MCF 10A (cell line): ENCODE measurements around the gene CDC25C. TPM values are rescaled to one million over a fixed set of nuclear protein-coding genes. Genes with fewer than 3 reads are reported as not detected.
"Not testable (repeated sequence)": the region's sequence is repeated elsewhere in the genome, so short reads cannot be mapped to it uniquely, and the experiment has no call there.

Source experiments
- BruUV-seq: library from RNA; stranded (reverse); fragments of 400-500 nt; replicated peaks from 2 replicates; lab custom pipeline; 2021; lab: Mats Ljungman, UMichigan
- CTCF ChIA-PET: fragments of 300-600 bp; sonication (Branson Sonifier 250); formaldehyde crosslinking; extraction: SDS; loops from one replicate; lab custom pipeline; 2021; ENCODE audit warnings: antibody characterized with exemption, inconsistent platforms; lab: Yijun Ruan, JAX
- POLR2A ChIA-PET: fragments of 300-600, 350-650 bp; sonication (Branson Sonifier 250); formaldehyde crosslinking; extraction: SDS; loops from one replicate; lab custom pipeline; 2020; ENCODE audit warnings: antibody characterized with exemption, inconsistent platforms; lab: Yijun Ruan, JAX
- DNase-seq: peaks from one replicate; pipeline ENCODE4 v3.0.0-alpha.2; 2018; ENCODE audit not compliant: unreplicated experiment
- H3K27ac Mint-ChIP-seq: one replicate; pipeline ENCODE4 v1.8.0; 2022; ENCODE audit warnings: mild to moderate bottlenecking, low read depth, mixed read lengths; ENCODE audit not compliant: unreplicated experiment
- H3K27me3 Mint-ChIP-seq: one replicate; pipeline ENCODE4 v1.8.0; 2022; ENCODE audit warnings: mixed read lengths; ENCODE audit not compliant: insufficient read depth, unreplicated experiment
- H3K36me3 Mint-ChIP-seq: one replicate; pipeline ENCODE4 v1.8.0; 2022; ENCODE audit warnings: mild to moderate bottlenecking, moderate library complexity, mixed read lengths; ENCODE audit not compliant: insufficient read depth, unreplicated experiment
- H3K4me1 Mint-ChIP-seq: one replicate; pipeline ENCODE4 v1.8.0; 2022; ENCODE audit warnings: mixed read lengths; ENCODE audit not compliant: insufficient read depth, unreplicated experiment
- H3K4me3 Mint-ChIP-seq: one replicate; pipeline ENCODE4 v1.8.0; 2022; ENCODE audit warnings: mild to moderate bottlenecking, moderate library complexity, mixed read lengths; ENCODE audit not compliant: unreplicated experiment
- H3K9me3 Mint-ChIP-seq: one replicate; pipeline ENCODE4 v1.8.0; 2022; ENCODE audit warnings: mixed read lengths; ENCODE audit not compliant: unreplicated experiment
- intact Hi-C: fragments of 100-400 bp; cut with micrococcal nuclease; formaldehyde crosslinking; loops from 2 replicates; pipeline ENCODE4 v1.14.1; 2022
- total RNA-seq: library from RNA; stranded (reverse); gene quantifications from 2 replicates; pipeline ENCODE4 v1.2.3, GENCODE V29; 2022
- TF ChIP-seq, protein P1 (sequence below): fragments of 200-600 bp; IDR thresholded peaks from one replicate; pipeline ENCODE4 v1.8.0; 2022; ENCODE audit warnings: antibody characterized with exemption, mild to moderate bottlenecking; ENCODE audit not compliant: unreplicated experiment

The CDC25C gene
- total RNA-seq, 1 experiment from 2014 or later, result 12.2 TPM

DNA sequence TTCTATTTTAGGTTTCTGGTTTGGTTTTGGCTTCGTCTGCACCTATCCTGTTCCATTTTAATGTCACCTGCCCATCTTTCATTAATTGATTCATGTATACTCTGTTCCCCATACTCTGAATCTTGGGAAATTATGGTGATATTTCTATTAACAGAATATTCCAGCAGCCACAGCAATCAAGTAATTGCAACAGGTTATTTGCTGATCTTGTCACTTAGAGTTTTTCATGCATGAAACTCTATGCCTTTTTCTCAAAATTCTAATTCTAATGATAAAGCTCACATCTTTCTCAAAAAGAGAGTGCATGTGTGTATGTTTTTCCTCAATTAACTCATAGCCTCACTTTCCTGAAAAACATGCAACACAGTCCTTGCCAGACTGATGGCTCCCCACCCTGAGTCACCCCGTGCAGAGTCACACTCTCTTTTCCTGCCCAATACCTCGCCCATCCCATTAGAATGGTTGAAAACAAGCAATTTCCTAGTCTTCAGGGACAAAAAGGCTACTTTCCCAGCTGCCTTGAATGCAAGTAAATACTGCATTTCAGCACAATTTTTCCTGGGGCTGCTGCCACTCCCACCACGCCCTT, 72.8 kb downstream of the CDC25C start:
- CTCF ChIA-PET, result interaction anchor here (0.7 to 1.5 kb wide), 2 partner anchors 11 to 425 kb away, joined by 3 read pairs; no protein-coding TSS in a partner anchor
- TF ChIP-seq, protein P1, sequence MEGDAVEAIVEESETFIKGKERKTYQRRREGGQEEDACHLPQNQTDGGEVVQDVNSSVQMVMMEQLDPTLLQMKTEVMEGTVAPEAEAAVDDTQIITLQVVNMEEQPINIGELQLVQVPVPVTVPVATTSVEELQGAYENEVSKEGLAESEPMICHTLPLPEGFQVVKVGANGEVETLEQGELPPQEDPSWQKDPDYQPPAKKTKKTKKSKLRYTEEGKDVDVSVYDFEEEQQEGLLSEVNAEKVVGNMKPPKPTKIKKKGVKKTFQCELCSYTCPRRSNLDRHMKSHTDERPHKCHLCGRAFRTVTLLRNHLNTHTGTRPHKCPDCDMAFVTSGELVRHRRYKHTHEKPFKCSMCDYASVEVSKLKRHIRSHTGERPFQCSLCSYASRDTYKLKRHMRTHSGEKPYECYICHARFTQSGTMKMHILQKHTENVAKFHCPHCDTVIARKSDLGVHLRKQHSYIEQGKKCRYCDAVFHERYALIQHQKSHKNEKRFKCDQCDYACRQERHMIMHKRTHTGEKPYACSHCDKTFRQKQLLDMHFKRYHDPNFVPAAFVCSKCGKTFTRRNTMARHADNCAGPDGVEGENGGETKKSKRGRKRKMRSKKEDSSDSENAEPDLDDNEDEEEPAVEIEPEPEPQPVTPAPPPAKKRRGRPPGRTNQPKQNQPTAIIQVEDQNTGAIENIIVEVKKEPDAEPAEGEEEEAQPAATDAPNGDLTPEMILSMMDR, result no peak
- Mint-ChIP-seq H3K27ac (no peak overlapping the region), H3K27me3 (peaks cover 35% of the 10 kb centered on the region), H3K36me3 (no peaks in the 10 kb centered on the region), H3K4me3 (no peak overlapping the region), H3K4me1 (no peaks in the 10 kb centered on the region), H3K9me3 (no peaks in the 10 kb centered on the region)
- intact Hi-C loops, result no loop called here
- BruUV-seq, result no TSS peak
- DNase-seq, result no peak
- POLR2A ChIA-PET, result no interaction called here

DNA sequence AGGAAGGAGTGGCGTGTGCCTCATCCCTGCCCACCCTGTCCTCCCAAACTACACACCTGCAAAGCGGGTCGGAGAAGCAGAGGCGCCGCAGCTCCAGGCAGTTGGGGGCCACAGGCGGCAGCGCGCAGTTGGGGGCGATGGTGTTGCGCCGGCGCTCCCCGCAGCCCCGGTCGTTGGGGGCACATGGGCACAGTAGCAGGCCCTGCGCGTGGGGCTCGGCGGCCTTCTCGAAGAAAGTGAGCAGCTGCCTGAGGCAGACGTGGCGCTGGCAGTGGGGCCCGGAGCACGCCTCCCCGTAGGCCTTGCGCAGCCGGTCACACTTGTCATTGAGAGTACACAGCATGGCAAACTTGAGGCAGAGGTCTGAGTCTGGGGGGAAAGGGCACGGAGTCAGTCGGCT, 74.0 kb downstream of the CDC25C start:
- ChIA-PET CTCF (no interaction called here), POLR2A (no interaction called here)
- H3K4me1 Mint-ChIP-seq, result no peaks in the 10 kb centered on the region
- no peak overlapping the region for H3K4me3 Mint-ChIP-seq
- intact Hi-C loops, result no loop called here
- BruUV-seq, result no TSS peak
- no peaks in the 10 kb centered on the region for H3K9me3 Mint-ChIP-seq
- H3K36me3 Mint-ChIP-seq, result no peaks in the 10 kb centered on the region
- H3K27ac Mint-ChIP-seq, result no peak overlapping the region
- H3K27me3 Mint-ChIP-seq, result peaks cover 35% of the 10 kb centered on the region
- no peak for DNase-seq
- TF ChIP-seq, protein P1, result no peak

DNA sequence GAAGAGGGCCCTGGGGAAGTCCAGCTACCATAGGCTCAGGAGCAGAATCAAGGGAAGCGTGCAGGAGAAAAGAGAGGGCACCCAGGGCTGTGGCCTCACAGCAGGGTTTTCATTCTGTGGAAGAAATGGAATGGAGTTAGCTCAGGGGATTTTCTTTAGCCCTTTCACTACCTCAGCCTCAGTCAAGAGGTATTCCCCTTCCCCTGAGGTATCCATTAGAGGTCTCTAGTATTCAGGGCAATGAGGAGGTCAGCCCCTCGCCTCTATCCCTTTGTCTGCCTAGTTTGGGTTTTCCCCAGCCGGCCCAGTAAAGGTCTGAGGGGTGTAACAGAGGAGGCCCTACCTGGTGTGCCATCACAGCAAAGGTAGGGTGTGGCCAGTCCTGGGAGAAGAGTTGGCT, 78.7 kb downstream of the CDC25C start:
- intact Hi-C loops, result no loop called here
- ChIA-PET CTCF (interaction anchor here (0.6 kb wide), 1 partner anchor 39 kb away, joined by 3 read pairs; the partner anchor contains the start of gene CDC23), POLR2A (interaction anchor here (1.2 to 1.7 kb wide), 2 partner anchors 61 to 79 kb away, joined by 3 read pairs; partner anchors contain the start of gene CDC25C)
- Mint-ChIP-seq H3K4me1 (no peaks in the 10 kb centered on the region), H3K9me3 (no peaks in the 10 kb centered on the region), H3K27ac (no peak overlapping the region), H3K4me3 (no peak overlapping the region), H3K27me3 (peaks cover 17% of the 10 kb centered on the region), H3K36me3 (no peaks in the 10 kb centered on the region)
- TF ChIP-seq, protein P1, result no peak
- DNase-seq, result no peak
- no TSS peak for BruUV-seq

DNA sequence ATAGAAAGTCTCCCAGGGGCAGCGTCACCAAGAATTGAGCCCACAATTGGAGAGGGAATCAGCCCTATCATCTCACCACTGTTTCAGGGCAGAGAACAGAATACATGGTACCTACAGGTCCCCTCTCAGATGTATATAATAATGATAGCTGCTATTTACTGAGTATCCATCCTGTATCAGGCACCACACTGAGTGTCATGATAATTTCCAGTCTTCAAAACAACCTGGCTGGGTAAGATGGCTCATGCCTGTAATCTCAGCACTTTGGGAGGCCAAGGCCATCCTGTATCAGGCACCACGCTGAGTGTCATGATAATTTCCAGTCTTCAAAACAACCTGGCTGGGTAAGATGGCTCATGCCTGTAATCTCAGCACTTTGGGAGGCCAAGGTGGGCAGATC, 83.8 kb downstream of the CDC25C start:
- intact Hi-C loops, H3K4me1 Mint-ChIP-seq, BruUV-seq, H3K4me3 Mint-ChIP-seq, H3K9me3 Mint-ChIP-seq, H3K36me3 Mint-ChIP-seq, H3K27ac Mint-ChIP-seq, DNase-seq: not testable (repeated sequence)
- ChIA-PET POLR2A (interaction anchor here (1.6 kb wide), 1 partner anchor 13 kb away, joined by 8 read pairs; no protein-coding TSS in a partner anchor), CTCF (interaction anchor here (0.6 to 1.5 kb wide), 3 partner anchors 11 to 163 kb away, joined by 3 to 4 read pairs (median 4); no protein-coding TSS in a partner anchor)
- peaks cover 22% of the 10 kb centered on the region for H3K27me3 Mint-ChIP-seq
